Activated naive CD4-positive, alpha-beta T cell treated with anti-CD3 and anti-CD28 coated beads for 36 hours (primary cell): Measurements from ENCODE around the gene RILPL1. TPM values are rescaled to one million over a fixed set of nuclear protein-coding genes. Genes with fewer than 3 reads are reported as not detected.
"Not testable (repeated sequence)": the region's sequence is repeated elsewhere in the genome, so short reads cannot be mapped to it uniquely, and the experiment has no call there.

Source experiments
- CTCF ChIA-PET: fragments of 350-600 bp; sonication (Branson Sonifier 250); formaldehyde crosslinking; loops from one replicate; lab custom pipeline; 2021; ENCODE audit warnings: antibody characterized with exemption; lab: Charles Lee
- DNase-seq: peaks from one replicate; pipeline ENCODE4 v3.0.0-alpha.2; 2020
- H3K27ac Mint-ChIP-seq: one replicate; pipeline ENCODE4 v1.8.0; 2021; ENCODE audit warnings: mild to moderate bottlenecking, mixed read lengths
- H3K27me3 Mint-ChIP-seq: one replicate; pipeline ENCODE4 v1.8.0; 2021; ENCODE audit warnings: low read depth, mixed read lengths
- H3K36me3 Mint-ChIP-seq: one replicate; pipeline ENCODE4 v1.8.0; 2021; ENCODE audit warnings: low read depth, mixed read lengths
- H3K4me1 Mint-ChIP-seq: one replicate; pipeline ENCODE4 v1.8.0; 2021; ENCODE audit warnings: low read depth, mixed read lengths
- H3K4me3 Mint-ChIP-seq: one replicate; pipeline ENCODE4 v1.8.0; 2021; ENCODE audit warnings: mild to moderate bottlenecking, moderate library complexity, mixed read lengths
- H3K9me3 Mint-ChIP-seq: one replicate; pipeline ENCODE4 v1.8.0; 2021; ENCODE audit warnings: mixed read lengths
- intact Hi-C: fragments of 100-400 bp; cut with micrococcal nuclease; formaldehyde crosslinking; loops from one replicate; pipeline ENCODE4 v1.15.1; 2023
- total RNA-seq, 2 experiments: library from RNA; stranded (reverse); gene quantifications; one replicate each; pipeline ENCODE4 v1.2.3, GENCODE V29; 2021

RILPL1 gene
- total RNA-seq: 1 to 10 TPM; 2.2 to 3.2 TPM

- H3K9me3 Mint-ChIP-seq: no peaks in the 10 kb centered on the region
- H3K4me3 Mint-ChIP-seq: peak within 1 kb of the TSS; percentile 79
- no peaks in the 10 kb centered on the region for H3K27me3 Mint-ChIP-seq
- H3K36me3 Mint-ChIP-seq: no peaks in the 10 kb centered on the region
- intact Hi-C loops: loop anchor here (2.0 kb wide), 3 partner anchors 49 to 97 kb away; partner anchors contain the start of genes RILPL2 and SNRNP35
- CTCF ChIA-PET: interaction anchor here (0.6 to 0.7 kb wide), 2 partner anchors 17 to 122 kb away, joined by 3 to 4 read pairs; no protein-coding TSS in a partner anchor
- H3K27ac Mint-ChIP-seq: no peak within 1 kb of the TSS
- H3K4me1 Mint-ChIP-seq: peaks cover 16% of the 10 kb centered on the region
- DNase-seq: peak; percentile 30
These were observed at the start of gene RILPL1 for GRCh38 chr12:123533672-123534643. RILPL1 (minus strand) TSS chr12:123533719; CDS start chr12:123533482, 237 bp downstream.

GRCh38 chr12:123580772-123581171 lies 47.3 kb upstream of the RILPL1 start:
- no peak for DNase-seq
- CTCF ChIA-PET: interaction anchor here (1.3 to 2.2 kb wide), 2 partner anchors 48 to 343 kb away, joined by 6 to 9 read pairs; no protein-coding TSS in a partner anchor

GRCh38 chr12:123578829-123579228 lies 45.3 kb upstream of the RILPL1 start:
- H3K36me3 Mint-ChIP-seq, intact Hi-C loops, DNase-seq, H3K9me3 Mint-ChIP-seq, H3K27me3 Mint-ChIP-seq, H3K27ac Mint-ChIP-seq, H3K4me3 Mint-ChIP-seq: not testable (repeated sequence)
- CTCF ChIA-PET: interaction anchor here (0.6 kb wide), 2 partner anchors 217 to 300 kb away, joined by 3 read pairs; no protein-coding TSS in a partner anchor
- H3K4me1 Mint-ChIP-seq: peaks cover 14% of the 10 kb centered on the region

More at GRCh38 chr12:123580772-123581171, 47.3 kb upstream of the RILPL1 start:
- intact Hi-C loops: loop anchor here (5.0 kb wide), 2 partner anchors 132 to 503 kb away; partner anchors contain the start of gene ATP6V0A2
- Mint-ChIP-seq H3K27ac (no peak overlapping the region), H3K4me1 (peaks cover 22% of the 10 kb centered on the region), H3K27me3 (no peaks in the 10 kb centered on the region), H3K9me3 (no peaks in the 10 kb centered on the region), H3K4me3 (no peak overlapping the region), H3K36me3 (no peaks in the 10 kb centered on the region)

- peaks cover 14% of the 10 kb centered on the region for H3K4me1 Mint-ChIP-seq
- intact Hi-C loops: no loop called here
- no peaks in the 10 kb centered on the region for H3K9me3 Mint-ChIP-seq
- CTCF ChIA-PET: interaction anchor here (0.6 to 0.8 kb wide), 3 partner anchors 72 to 300 kb away, joined by 3 read pairs; no protein-coding TSS in a partner anchor
- no peak overlapping the region for H3K4me3 Mint-ChIP-seq
- DNase-seq: no peak
- H3K36me3 Mint-ChIP-seq: no peaks in the 10 kb centered on the region
- H3K27me3 Mint-ChIP-seq: no peaks in the 10 kb centered on the region
- no peak overlapping the region for H3K27ac Mint-ChIP-seq
These were observed 44.7 kb upstream of the RILPL1 start for GRCh38 chr12:123578243-123578642.

- H3K4me1 Mint-ChIP-seq: peaks cover 3% of the 10 kb centered on the region
- intact Hi-C loops: no loop called here
- DNase-seq: no peak
- no peak overlapping the region for H3K27ac Mint-ChIP-seq
- no peaks in the 10 kb centered on the region for H3K36me3 Mint-ChIP-seq
- H3K9me3 Mint-ChIP-seq: no peaks in the 10 kb centered on the region
- CTCF ChIA-PET: no interaction called here
- H3K27me3 Mint-ChIP-seq: no peaks in the 10 kb centered on the region
- H3K4me3 Mint-ChIP-seq: no peak overlapping the region
These were observed 43.1 kb upstream of the RILPL1 start for GRCh38 chr12:123576611-123577010.

- CTCF ChIA-PET: no interaction called here
- no peak for DNase-seq
- Mint-ChIP-seq H3K9me3 (no peaks in the 10 kb centered on the region), H3K36me3 (no peaks in the 10 kb centered on the region), H3K27ac (no peak overlapping the region), H3K4me1 (peaks cover 13% of the 10 kb centered on the region), H3K4me3 (no peak overlapping the region), H3K27me3 (no peaks in the 10 kb centered on the region)
- intact Hi-C loops: no loop called here
These were observed 40.4 kb upstream of the RILPL1 start for GRCh38 chr12:123573870-123574269.

- H3K36me3 Mint-ChIP-seq: no peaks in the 10 kb centered on the region
- no peaks in the 10 kb centered on the region for H3K9me3 Mint-ChIP-seq
- H3K27ac Mint-ChIP-seq: no peak overlapping the region
- DNase-seq: no peak
- H3K4me3 Mint-ChIP-seq: no peak overlapping the region
- H3K27me3 Mint-ChIP-seq: no peaks in the 10 kb centered on the region
- H3K4me1 Mint-ChIP-seq: peaks cover 11% of the 10 kb centered on the region
- CTCF ChIA-PET: no interaction called here
- intact Hi-C loops: no loop called here
These were observed 38.9 kb upstream of the RILPL1 start for GRCh38 chr12:123572391-123572790.

- Mint-ChIP-seq H3K27ac (no peak overlapping the region), H3K4me1 (peaks cover 11% of the 10 kb centered on the region), H3K36me3 (no peaks in the 10 kb centered on the region), H3K27me3 (no peaks in the 10 kb centered on the region), H3K4me3 (no peak overlapping the region), H3K9me3 (no peaks in the 10 kb centered on the region)
- CTCF ChIA-PET: interaction anchor here (1.1 kb wide), 1 partner anchor 10 kb away, joined by 4 read pairs; no protein-coding TSS in a partner anchor
- no peak for DNase-seq
- intact Hi-C loops: no loop called here
These were observed 37.9 kb upstream of the RILPL1 start for GRCh38 chr12:123571343-123571813.

GRCh38 chr12:123559468-123559867 lies 25.9 kb upstream of the RILPL1 start:
- no peaks in the 10 kb centered on the region for H3K27me3 Mint-ChIP-seq
- CTCF ChIA-PET: interaction anchor here (0.6 to 0.9 kb wide), 2 partner anchors 22 to 1226 kb away, joined by 3 to 5 read pairs; no protein-coding TSS in a partner anchor
- H3K9me3 Mint-ChIP-seq: no peaks in the 10 kb centered on the region
- no peak overlapping the region for H3K4me3 Mint-ChIP-seq
- no peaks in the 10 kb centered on the region for H3K36me3 Mint-ChIP-seq
- no peak for DNase-seq
- intact Hi-C loops: no loop called here
- H3K27ac Mint-ChIP-seq: no peak overlapping the region
- no peaks in the 10 kb centered on the region for H3K4me1 Mint-ChIP-seq

- DNase-seq, H3K9me3 Mint-ChIP-seq, H3K27ac Mint-ChIP-seq, H3K36me3 Mint-ChIP-seq, intact Hi-C loops, H3K27me3 Mint-ChIP-seq, H3K4me1 Mint-ChIP-seq, H3K4me3 Mint-ChIP-seq: not testable (repeated sequence)
- CTCF ChIA-PET: interaction anchor here (0.6 to 0.7 kb wide), 2 partner anchors 188 to 376 kb away, joined by 3 to 4 read pairs; no protein-coding TSS in a partner anchor
These were observed 25.0 kb upstream of the RILPL1 start for GRCh38 chr12:123558487-123558886.

- DNase-seq, H3K27me3 Mint-ChIP-seq, H3K27ac Mint-ChIP-seq, H3K36me3 Mint-ChIP-seq, H3K9me3 Mint-ChIP-seq, intact Hi-C loops, CTCF ChIA-PET, H3K4me3 Mint-ChIP-seq, H3K4me1 Mint-ChIP-seq: not testable (repeated sequence)
These were observed 21.3 kb upstream of the RILPL1 start for GRCh38 chr12:123554843-123555242.

GRCh38 chr12:123554136-123554535 lies 20.6 kb upstream of the RILPL1 start:
- H3K27me3 Mint-ChIP-seq, H3K36me3 Mint-ChIP-seq, H3K9me3 Mint-ChIP-seq, intact Hi-C loops, H3K4me1 Mint-ChIP-seq, DNase-seq, H3K27ac Mint-ChIP-seq, H3K4me3 Mint-ChIP-seq, CTCF ChIA-PET: not testable (repeated sequence)
